Activated T-cell treated with anti-CD3 and anti-CD28 coated beads, Interleukin-2, amount 50 U/mL, for 72 hours (primary cell): Measurements from ENCODE around the gene APPBP2. TPM values are rescaled to one million over a fixed set of nuclear protein-coding genes. Genes with fewer than 3 reads are reported as not detected.
"Not testable (repeated sequence)": the region's sequence is repeated elsewhere in the genome, so short reads cannot be mapped to it uniquely, and the experiment has no call there.

Source experiments
- ATAC-seq, 2 donors: fragments of 150-1000 bp; cut with Tn5 transposase; replicated peaks in 1 of 2; 2 replicates each; pipeline ENCODE4 v1.10.0; 2021; ENCODE audit warnings: moderate library complexity in 2 of 2, mild to moderate bottlenecking in 1 of 2
- DNase-seq, 2 donors: peaks; one replicate each; pipeline ENCODE4 v3.0.0; 2021 to 2022; ENCODE audit warnings: mixed read lengths in 1 of 2
- H3K27ac Mint-ChIP-seq: one replicate; pipeline ENCODE4 v1.8.0; 2022; ENCODE audit warnings: mild to moderate bottlenecking, moderate library complexity, mixed read lengths
- H3K27me3 Mint-ChIP-seq: one replicate; pipeline ENCODE4 v1.8.0; 2022; ENCODE audit warnings: low read depth, mixed read lengths
- H3K36me3 Mint-ChIP-seq, 2 donors: one replicate each; pipeline ENCODE4 v1.8.0; 2022; ENCODE audit warnings: mixed read lengths in 2 of 2, mild to moderate bottlenecking in 1 of 2; ENCODE audit not compliant: insufficient read depth in 2 of 2
- H3K4me1 Mint-ChIP-seq: one replicate; pipeline ENCODE4 v1.8.0; 2022; ENCODE audit warnings: low read depth, mixed read lengths
- H3K4me3 Mint-ChIP-seq, 2 donors: one replicate each; pipeline ENCODE4 v1.8.0; 2022; ENCODE audit warnings: mild to moderate bottlenecking in 2 of 2, mixed read lengths in 2 of 2, moderate library complexity in 2 of 2
- H3K9me3 Mint-ChIP-seq, 2 donors: one replicate each; pipeline ENCODE4 v1.8.0; 2022; ENCODE audit warnings: mixed read lengths in 2 of 2
- total RNA-seq, 2 donors: library from RNA; stranded (reverse); gene quantifications; one replicate each; pipeline ENCODE4 v1.2.3, GENCODE V29; 2022

The APPBP2 gene
- total RNA-seq, 2 donors from 2014 or later: 29.4 to 29.6 TPM

GRCh38 chr17:60506312-60506711 is 19.7 kb downstream of the APPBP2 start:
- ATAC-seq (peak in 1 of 2 donors; percentile 25), DNase-seq (no peak)
- peaks cover 6% of the 10 kb centered on the region for H3K4me1 Mint-ChIP-seq
- peaks cover 0 to 3% of the 10 kb centered on the region in 2 donors for H3K36me3 Mint-ChIP-seq
- no peak overlapping the region for H3K4me3 Mint-ChIP-seq
- H3K27ac Mint-ChIP-seq: no peak overlapping the region
- no peaks in the 10 kb centered on the region for H3K9me3 Mint-ChIP-seq
- no peaks in the 10 kb centered on the region for H3K27me3 Mint-ChIP-seq

DNA sequence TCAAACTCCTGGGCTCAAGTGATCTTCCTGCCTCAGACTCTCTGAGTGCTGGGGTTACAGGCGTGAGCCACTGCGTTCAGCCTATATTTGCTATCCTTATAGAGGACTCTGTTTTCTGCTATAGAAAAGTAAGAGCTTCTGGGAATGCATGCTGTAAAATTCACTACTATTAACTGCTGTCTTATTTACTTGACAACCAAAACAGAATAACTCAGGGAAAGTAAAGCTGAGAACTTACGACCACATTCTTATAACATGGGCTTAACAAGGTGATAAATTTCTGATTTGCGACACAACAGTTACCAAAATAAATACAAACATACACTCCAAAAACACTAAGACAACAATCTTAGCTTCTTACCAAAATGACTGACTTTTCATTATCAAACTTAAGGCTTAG is 23.9 kb downstream of the APPBP2 start:
- H3K4me3 Mint-ChIP-seq: no peak overlapping the region
- DNase-seq (no peak), ATAC-seq (no peak)
- peaks cover 2 to 18% of the 10 kb centered on the region in 2 donors for H3K36me3 Mint-ChIP-seq
- H3K27me3 Mint-ChIP-seq: no peaks in the 10 kb centered on the region
- H3K27ac Mint-ChIP-seq: no peak overlapping the region
- no peaks in the 10 kb centered on the region for H3K9me3 Mint-ChIP-seq
- peaks cover 6% of the 10 kb centered on the region for H3K4me1 Mint-ChIP-seq

GRCh38 chr17:60501589-60501988 is 24.5 kb downstream of the APPBP2 start:
- ATAC-seq (no peak), DNase-seq (no peak)
- no peaks in the 10 kb centered on the region for H3K27me3 Mint-ChIP-seq
- no peaks in the 10 kb centered on the region for H3K9me3 Mint-ChIP-seq
- H3K36me3 Mint-ChIP-seq: peaks cover 5 to 22% of the 10 kb centered on the region in 2 donors
- no peak overlapping the region for H3K27ac Mint-ChIP-seq
- H3K4me1 Mint-ChIP-seq: peaks cover 6% of the 10 kb centered on the region
- no peak overlapping the region for H3K4me3 Mint-ChIP-seq

DNA sequence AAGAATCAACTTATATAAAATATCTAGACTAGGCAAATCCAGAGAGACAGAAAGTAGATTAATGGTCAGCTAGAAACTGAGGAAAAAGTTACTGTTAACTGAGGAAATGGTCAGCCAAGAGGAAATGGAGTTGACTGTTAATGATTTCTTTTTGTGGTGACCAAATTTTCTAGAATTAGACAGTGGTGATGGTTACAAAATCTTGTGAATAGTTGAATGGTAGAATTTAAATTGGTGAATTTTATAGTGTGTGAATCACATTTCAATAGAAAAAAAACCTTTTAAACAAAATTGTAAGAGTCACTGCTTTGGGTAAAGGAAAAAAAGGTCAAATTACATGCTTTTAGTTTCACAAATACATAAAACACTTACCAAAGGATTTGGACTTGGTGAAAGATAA is 30.0 kb downstream of the APPBP2 start:
- Mint-ChIP-seq H3K4me1 (no peaks in the 10 kb centered on the region), H3K36me3 (peaks cover 23 to 49% of the 10 kb centered on the region in 2 donors), H3K9me3 (peaks cover 0 to 2% of the 10 kb centered on the region in 2 donors), H3K4me3 (no peak overlapping the region), H3K27ac (no peak overlapping the region), H3K27me3 (no peaks in the 10 kb centered on the region)
- DNase-seq (no peak), ATAC-seq (no peak)

GRCh38 chr17:60495260-60495659 is 30.8 kb downstream of the APPBP2 start:
- Mint-ChIP-seq H3K27ac (no peak overlapping the region), H3K36me3 (peaks cover 27 to 55% of the 10 kb centered on the region in 2 donors), H3K4me1 (no peaks in the 10 kb centered on the region), H3K4me3 (no peak overlapping the region), H3K9me3 (peaks cover 2 to 7% of the 10 kb centered on the region in 2 donors), H3K27me3 (no peaks in the 10 kb centered on the region)
- ATAC-seq (no peak), DNase-seq (no peak)

DNA sequence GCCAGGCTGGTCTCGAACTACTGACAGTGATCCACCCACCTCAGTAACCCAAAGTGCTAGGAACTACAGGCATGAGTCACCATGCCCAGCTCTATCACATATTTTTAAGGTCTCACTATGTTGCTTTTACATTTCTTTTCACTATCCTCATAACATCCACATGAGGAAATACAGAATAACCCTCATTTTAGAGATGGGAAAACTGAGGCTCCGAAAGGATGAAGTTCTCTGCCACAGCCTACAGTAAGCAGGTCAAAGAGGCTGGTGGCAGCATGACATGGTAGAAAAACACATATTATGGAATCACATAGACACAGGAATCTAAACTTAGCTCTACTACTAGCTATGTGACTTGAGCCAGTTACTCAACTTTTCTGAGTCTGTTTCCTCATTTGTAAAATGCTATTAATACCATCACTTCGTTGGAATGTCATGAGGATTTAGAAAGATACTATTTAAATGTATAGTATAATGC is 32.2 kb downstream of the APPBP2 start:
- Mint-ChIP-seq H3K36me3 (peaks cover 27 to 58% of the 10 kb centered on the region in 2 donors), H3K27me3 (no peaks in the 10 kb centered on the region), H3K4me1 (no peaks in the 10 kb centered on the region), H3K4me3 (no peak overlapping the region), H3K9me3 (peaks cover 2 to 7% of the 10 kb centered on the region in 2 donors), H3K27ac (no peak overlapping the region)
- DNase-seq (no peak), ATAC-seq (no peak)

- Mint-ChIP-seq H3K36me3 (peaks cover 32 to 56% of the 10 kb centered on the region in 2 donors), H3K4me1 (no peaks in the 10 kb centered on the region), H3K27ac (no peak overlapping the region), H3K4me3 (no peak overlapping the region), H3K27me3 (no peaks in the 10 kb centered on the region), H3K9me3 (peaks cover 5 to 8% of the 10 kb centered on the region in 2 donors)
- DNase-seq: no peak
- no peak for ATAC-seq
Observed at GRCh38 chr17:60491771-60492170, 34.3 kb downstream of the APPBP2 start.

- H3K27me3 Mint-ChIP-seq, H3K27ac Mint-ChIP-seq, ATAC-seq, DNase-seq, H3K4me1 Mint-ChIP-seq, H3K4me3 Mint-ChIP-seq: not testable (repeated sequence)
- peaks cover 14 to 16% of the 10 kb centered on the region in 2 donors for H3K9me3 Mint-ChIP-seq
- H3K36me3 Mint-ChIP-seq: peaks cover 32 to 58% of the 10 kb centered on the region in 2 donors
Observed at GRCh38 chr17:60490594-60490993, 35.4 kb downstream of the APPBP2 start.

DNA sequence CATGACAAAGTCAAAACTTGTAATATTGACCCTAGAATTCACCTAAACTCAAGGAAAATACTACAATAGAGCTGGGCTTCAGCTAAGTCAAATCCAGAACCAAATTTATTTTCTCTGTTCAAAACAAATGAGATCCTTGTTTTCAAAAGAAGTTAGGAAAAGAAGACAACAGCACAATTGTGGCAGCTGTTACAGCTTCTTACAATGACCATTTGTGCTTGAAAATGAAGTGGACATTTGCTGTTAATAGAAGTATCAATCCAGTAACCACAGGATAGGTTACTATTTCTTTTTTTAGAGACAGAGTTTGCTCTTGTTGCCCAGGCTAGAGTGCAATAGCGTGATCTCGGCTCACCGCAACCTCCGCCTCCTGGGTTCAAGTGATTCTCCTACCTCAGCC is 44.4 kb downstream of the APPBP2 start:
- Mint-ChIP-seq H3K4me1 (no peaks in the 10 kb centered on the region), H3K4me3 (no peak overlapping the region), H3K27me3 (no peaks in the 10 kb centered on the region), H3K36me3 (peaks cover 2 to 8% of the 10 kb centered on the region in 2 donors), H3K27ac (no peak overlapping the region), H3K9me3 (peaks cover 12 to 15% of the 10 kb centered on the region in 2 donors)
- ATAC-seq: no peak
- no peak for DNase-seq

GRCh38 chr17:60473788-60474187 is 52.3 kb downstream of the APPBP2 start:
- no peak overlapping the region for H3K4me3 Mint-ChIP-seq
- H3K9me3 Mint-ChIP-seq: peaks cover 0 to 2% of the 10 kb centered on the region in 2 donors
- H3K27me3 Mint-ChIP-seq: no peaks in the 10 kb centered on the region
- ATAC-seq (no peak), DNase-seq (no peak)
- peak overlapping the region; percentile 46 for H3K27ac Mint-ChIP-seq
- H3K4me1 Mint-ChIP-seq: peaks cover 7% of the 10 kb centered on the region
- H3K36me3 Mint-ChIP-seq: peaks cover 4 to 19% of the 10 kb centered on the region in 2 donors

DNA sequence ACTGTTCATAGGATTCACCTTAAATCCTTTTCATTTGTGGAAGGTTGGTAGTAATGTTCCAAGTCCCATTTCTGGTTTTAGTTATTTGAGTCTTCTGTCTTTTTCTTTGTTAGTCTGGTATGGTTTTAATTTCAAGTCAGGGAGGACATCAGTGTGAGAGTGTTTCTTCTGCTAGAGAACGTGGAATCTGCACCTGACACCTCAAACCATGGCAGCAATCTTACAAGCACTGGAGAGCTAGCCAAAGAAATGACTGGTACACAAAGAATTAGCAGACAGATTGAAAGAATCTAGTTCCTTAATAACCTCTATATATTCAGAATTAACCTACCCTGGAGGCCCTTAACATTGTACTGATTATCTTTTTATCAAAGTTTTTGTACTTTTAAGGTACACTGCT is 53.6 kb downstream of the APPBP2 start:
- no peak for DNase-seq
- no peak overlapping the region for H3K4me3 Mint-ChIP-seq
- ATAC-seq: no peak
- H3K9me3 Mint-ChIP-seq: peaks cover 0 to 2% of the 10 kb centered on the region in 2 donors
- H3K36me3 Mint-ChIP-seq: peaks cover 4 to 19% of the 10 kb centered on the region in 2 donors
- H3K4me1 Mint-ChIP-seq: peaks cover 7% of the 10 kb centered on the region
- H3K27me3 Mint-ChIP-seq: no peaks in the 10 kb centered on the region
- no peak overlapping the region for H3K27ac Mint-ChIP-seq

DNA sequence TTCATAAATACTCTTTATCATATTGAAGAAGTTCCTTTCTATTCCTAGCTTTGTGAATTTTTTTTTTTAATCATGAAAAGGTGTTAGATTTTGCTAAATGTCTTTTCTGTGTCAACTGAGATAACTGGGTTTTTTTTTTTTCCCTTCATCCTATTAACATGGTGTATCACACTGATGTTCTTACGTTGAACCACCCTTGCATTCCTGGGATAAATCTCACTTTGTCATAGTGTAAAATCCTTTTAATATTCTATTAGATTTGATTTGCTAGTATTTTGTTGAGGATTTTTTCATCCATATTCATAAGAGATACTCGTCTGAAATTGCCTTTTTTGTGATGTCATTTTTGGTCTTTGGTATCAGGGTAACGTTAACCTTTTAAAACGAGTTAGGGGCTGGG is 54.6 kb downstream of the APPBP2 start:
- no peak for ATAC-seq
- H3K27me3 Mint-ChIP-seq: no peaks in the 10 kb centered on the region
- H3K36me3 Mint-ChIP-seq: peaks cover 4 to 17% of the 10 kb centered on the region in 2 donors
- peaks cover 0 to 2% of the 10 kb centered on the region in 2 donors for H3K9me3 Mint-ChIP-seq
- peaks cover 7% of the 10 kb centered on the region for H3K4me1 Mint-ChIP-seq
- no peak overlapping the region for H3K4me3 Mint-ChIP-seq
- peak overlapping the region; percentile 62 for H3K27ac Mint-ChIP-seq
- no peak for DNase-seq

GRCh38 chr17:60468371-60468770 is 57.7 kb downstream of the APPBP2 start:
- ATAC-seq: no peak
- H3K9me3 Mint-ChIP-seq: peaks cover 0 to 2% of the 10 kb centered on the region in 2 donors
- DNase-seq: no peak
- H3K27ac Mint-ChIP-seq: no peak overlapping the region
- peaks cover 4 to 13% of the 10 kb centered on the region in 2 donors for H3K36me3 Mint-ChIP-seq
- no peak overlapping the region for H3K4me3 Mint-ChIP-seq
- H3K27me3 Mint-ChIP-seq: no peaks in the 10 kb centered on the region
- peaks cover 7% of the 10 kb centered on the region for H3K4me1 Mint-ChIP-seq

DNA sequence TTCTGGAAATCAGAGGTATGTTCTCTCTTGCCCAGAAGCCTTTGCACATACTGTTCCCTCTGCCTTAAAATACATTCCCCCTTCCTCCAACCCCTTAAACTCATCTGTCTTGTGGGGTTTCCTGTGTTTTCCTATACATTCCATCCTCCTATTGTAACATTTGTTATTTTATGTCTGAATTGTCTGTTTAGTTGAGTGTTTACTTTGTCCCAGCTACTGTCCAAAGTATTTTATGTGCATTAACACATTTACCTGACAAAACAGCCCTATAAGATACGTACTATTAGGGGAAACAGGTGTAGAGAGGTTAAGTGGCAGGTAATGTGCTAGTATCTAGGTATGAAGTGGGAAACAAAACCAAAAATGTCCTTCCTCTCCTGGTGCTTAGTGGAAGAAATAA is 61.7 kb downstream of the APPBP2 start:
- no peak for ATAC-seq
- DNase-seq: no peak
- Mint-ChIP-seq H3K27ac (peak overlapping the region; percentile 49), H3K9me3 (no peaks in the 10 kb centered on the region), H3K27me3 (no peaks in the 10 kb centered on the region), H3K36me3 (peaks cover 0 to 2% of the 10 kb centered on the region in 2 donors), H3K4me1 (no peaks in the 10 kb centered on the region), H3K4me3 (no peak overlapping the region)
